GM19193 (cell line): ENCODE measurements around the gene NFIB.

Experiments used
- POLR2A ChIP-seq: IDR thresholded peaks from 4 replicates; pipeline ENCODE4 v1.6.1; 2011; ENCODE audit not compliant: insufficient read depth, insufficient read length; ENCODE audit errors: extremely low read depth

The NFIB gene

GRCh38 chr9:14112226-14112625 is 201.7 kb downstream of the NFIB start:
- TF ChIP-seq POLR2A = no peak

GRCh38 chr9:14111696-14112095 is 202.2 kb downstream of the NFIB start:
- no peak for TF ChIP-seq POLR2A

GRCh38 chr9:14107977-14108376 is 206.0 kb downstream of the NFIB start:
- no peak for TF ChIP-seq POLR2A

- TF ChIP-seq POLR2A = no peak
Measured at GRCh38 chr9:14107495-14107894, 206.4 kb downstream of the NFIB start.

- TF ChIP-seq POLR2A = no peak
Measured at GRCh38 chr9:14106699-14107098, 207.2 kb downstream of the NFIB start.

- no peak for TF ChIP-seq POLR2A
Measured at GRCh38 chr9:14104496-14104895, 209.4 kb downstream of the NFIB start.

GRCh38 chr9:14103115-14103514 is 210.8 kb downstream of the NFIB start:
- no peak for TF ChIP-seq POLR2A

- no peak for TF ChIP-seq POLR2A
Measured at GRCh38 chr9:14099737-14100136, 214.2 kb downstream of the NFIB start.

GRCh38 chr9:14098486-14099180 is 215.3 kb downstream of the NFIB start:
- no peak for TF ChIP-seq POLR2A

GRCh38 chr9:14097666-14098415 is 216.1 kb downstream of the NFIB start:
- no peak for TF ChIP-seq POLR2A

GRCh38 chr9:14097215-14097614 is 216.7 kb downstream of the NFIB start:
- TF ChIP-seq POLR2A = no peak

- no peak for TF ChIP-seq POLR2A
Measured at GRCh38 chr9:14096258-14096922, 217.6 kb downstream of the NFIB start.

- TF ChIP-seq POLR2A = no peak
Measured at GRCh38 chr9:14095277-14095676, 218.7 kb downstream of the NFIB start.

GRCh38 chr9:14094491-14094890 is 219.4 kb downstream of the NFIB start:
- no peak for TF ChIP-seq POLR2A

GRCh38 chr9:14092344-14092743 is 221.6 kb downstream of the NFIB start:
- no peak for TF ChIP-seq POLR2A
